Transverse colon (tissue), 4 donors: ENCODE results near the gene PRG3. TPM values are rescaled to one million over a fixed set of nuclear protein-coding genes. Genes with fewer than 3 reads are reported as not detected.

ENCODE experiments used
- DNase-seq: peaks from one replicate; pipeline ENCODE4 v3.0.0-alpha.2; 2019
- H3K27ac ChIP-seq, 4 donors: fragments of 200-600 bp; sonication (generic); 2 replicates each; pipeline ENCODE4 v1.5.1; 2016 to 2018; ENCODE audit warnings: inconsistent platforms in 4 of 4
- H3K27me3 ChIP-seq: fragments of 200-600 bp; sonication (generic); 2 replicates; pipeline ENCODE4 v1.5.1; 2017; ENCODE audit warnings: inconsistent platforms
- H3K36me3 ChIP-seq, 4 donors: fragments of 200-600 bp; sonication (generic); 2 replicates each; pipeline ENCODE4 v1.5.1; 2017 to 2019; ENCODE audit warnings: inconsistent platforms in 4 of 4
- H3K4me1 ChIP-seq, 4 donors: fragments of 200-600 bp; sonication (generic); 2 replicates each; pipeline ENCODE4 v1.5.1; 2017 to 2020; ENCODE audit warnings: inconsistent platforms in 4 of 4
- H3K4me3 ChIP-seq, 4 donors: fragments of 200-600 bp; sonication (generic); 1 replicate in 1 of 4; 2 replicates in 3 of 4; pipeline versions ENCODE4 v1.5.1 to v1.6.1; 2017 to 2019; ENCODE audit warnings: inconsistent platforms in 4 of 4
- H3K9me3 ChIP-seq, 2 donors: fragments of 200-600 bp; sonication (generic); 2 replicates each; pipeline ENCODE4 v1.5.1; 2017 to 2019; ENCODE audit warnings: inconsistent platforms in 2 of 2
- EP300 ChIP-seq: sonication (generic); formaldehyde crosslinking; IDR thresholded peaks from one replicate; pipeline ENCODE4 v1.6.1; 2017; ENCODE audit warnings: antibody characterized with exemption, low read depth
- POLR2A ChIP-seq: fragments of 450-650 bp; IDR thresholded peaks from one replicate; pipeline ENCODE4 v1.6.1; 2016; ENCODE audit warnings: antibody characterized with exemption, mild to moderate bottlenecking, moderate library complexity
- POLR2AphosphoS5 ChIP-seq, 3 donors: sonication (generic); formaldehyde crosslinking; IDR thresholded peaks; one replicate each; pipeline ENCODE4 v1.6.1; 2016; ENCODE audit warnings: antibody characterized with exemption in 3 of 3
- WGBS, 2 donors: methylation state at CpG; one replicate each; pipeline ENCODE4 v1.1.5; 2018; ENCODE audit warnings: low coverage in 1 of 2; 5-methylcytosine and 5-hydroxymethylcytosine counted together
- in situ Hi-C, 4 donors: fragments of 200-750 bp; cut with MboI; loops; one replicate each; pipeline versions ENCODE4 v1.15.0 to v1.15.1; 2017; ENCODE audit warnings: low sequenced_read_pairs in 3 of 4, low pct_ligation_motif_present in 1 of 4, low pct_unique_long_range_greater_than_20kb in 1 of 4
- intact Hi-C: fragments of 100-400 bp; cut with DNase I; formaldehyde crosslinking; loops from one replicate; pipeline ENCODE4 v1.15.1; 2023; ENCODE audit warnings: low total_unique reads
- total RNA-seq, 4 donors: library from RNA; depleted of rRNA; stranded (reverse); fragments of >200 nt; gene quantifications; one replicate each; pipeline ENCODE4 v1.1.0, GENCODE V29; 2016
- TF ChIP-seq, protein P1 (sequence below), 5 experiments: fragments of 200-600 bp in 3 of 5; fragments of 450-650 bp in 2 of 5; sonication (generic) in 3 of 5; IDR thresholded peaks; 1 replicate in 2 of 5; 2 replicates in 3 of 5; pipeline ENCODE4 v1.5.1; 2016 to 2017; ENCODE audit warnings: antibody characterized with exemption in 5 of 5, inconsistent platforms in 3 of 5, mild to moderate bottlenecking in 2 of 5, moderate library complexity in 1 of 5

The PRG3 gene
- total RNA-seq, 4 donors from 2014 or later, result not detected

DNA sequence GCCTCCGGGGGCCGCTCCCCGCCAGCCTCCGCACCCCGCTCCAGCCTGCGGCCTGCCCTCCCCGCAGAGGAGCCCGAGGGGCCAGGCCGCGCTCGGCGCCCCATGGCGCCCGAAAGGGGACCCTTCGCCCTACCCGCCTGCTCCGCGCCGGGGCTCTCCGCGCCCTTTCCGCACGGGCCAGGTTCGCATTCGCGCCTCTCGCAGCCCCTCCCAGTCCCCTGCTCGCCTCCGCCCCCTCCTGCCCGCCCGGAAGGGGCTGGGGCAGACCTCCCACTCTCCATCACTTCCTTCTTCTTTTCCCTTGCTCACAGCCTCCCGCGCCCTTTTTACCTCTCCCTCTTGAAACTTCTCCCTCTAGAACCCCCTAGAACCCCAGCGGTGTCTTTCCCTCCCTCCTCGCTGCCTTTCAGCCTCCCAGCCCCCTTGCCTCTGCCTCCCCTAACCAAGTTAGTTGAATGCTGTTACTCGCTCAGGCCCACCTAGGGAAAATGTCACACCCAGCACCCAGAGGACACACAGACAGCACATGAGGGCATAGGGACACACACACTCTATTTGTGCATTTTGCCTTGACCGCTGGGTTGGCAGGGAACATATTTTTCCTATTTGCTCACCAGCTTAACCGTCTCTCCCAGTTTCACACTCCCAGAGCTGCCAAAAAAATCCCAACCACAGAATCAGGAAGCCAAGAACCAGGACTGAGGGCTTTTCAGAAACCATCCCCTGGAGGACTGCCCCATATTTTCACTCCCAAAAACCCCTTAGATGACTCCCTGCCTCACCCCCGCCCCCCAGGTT is 46.2 kb upstream of the PRG3 start, which contains the start of gene SLC43A3:
Gene SLC43A3 (minus strand): TSS at position 193 of the 798 bp plus-strand sequence. CDS start 949 bp downstream, outside the sequence.
- 9 to 13% methylated on average over 7 to 36 of the region's 39 CpGs for WGBS, 2 donors
- TF ChIP-seq POLR2AphosphoS5 (IDR thresholded peaks at IDR 0.05) (peak in 2 of 3 donors; percentile 1 to 34), EP300 (no peak), POLR2A (peak; percentile 40)
- TF ChIP-seq, protein P1, sequence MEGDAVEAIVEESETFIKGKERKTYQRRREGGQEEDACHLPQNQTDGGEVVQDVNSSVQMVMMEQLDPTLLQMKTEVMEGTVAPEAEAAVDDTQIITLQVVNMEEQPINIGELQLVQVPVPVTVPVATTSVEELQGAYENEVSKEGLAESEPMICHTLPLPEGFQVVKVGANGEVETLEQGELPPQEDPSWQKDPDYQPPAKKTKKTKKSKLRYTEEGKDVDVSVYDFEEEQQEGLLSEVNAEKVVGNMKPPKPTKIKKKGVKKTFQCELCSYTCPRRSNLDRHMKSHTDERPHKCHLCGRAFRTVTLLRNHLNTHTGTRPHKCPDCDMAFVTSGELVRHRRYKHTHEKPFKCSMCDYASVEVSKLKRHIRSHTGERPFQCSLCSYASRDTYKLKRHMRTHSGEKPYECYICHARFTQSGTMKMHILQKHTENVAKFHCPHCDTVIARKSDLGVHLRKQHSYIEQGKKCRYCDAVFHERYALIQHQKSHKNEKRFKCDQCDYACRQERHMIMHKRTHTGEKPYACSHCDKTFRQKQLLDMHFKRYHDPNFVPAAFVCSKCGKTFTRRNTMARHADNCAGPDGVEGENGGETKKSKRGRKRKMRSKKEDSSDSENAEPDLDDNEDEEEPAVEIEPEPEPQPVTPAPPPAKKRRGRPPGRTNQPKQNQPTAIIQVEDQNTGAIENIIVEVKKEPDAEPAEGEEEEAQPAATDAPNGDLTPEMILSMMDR (IDR thresholded peaks at IDR 0.05), result no peak
- Histone ChIP-seq H3K4me1 (peaks cover 18 to 47% (median 29%) of the 10 kb centered on the region in 4 donors), H3K9me3 (no peaks in the 10 kb centered on the region), H3K27ac (peak within 1 kb of the TSS; percentile 86 to 94 (median 88)), H3K36me3 (no peaks in the 10 kb centered on the region), H3K27me3 (no peaks in the 10 kb centered on the region), H3K4me3 (peak within 1 kb of the TSS; percentile 29 to 59 (median 40))
- peak; percentile 66 for DNase-seq
- in situ Hi-C loops (no loop called here), intact Hi-C loops (no loop called here)

DNA sequence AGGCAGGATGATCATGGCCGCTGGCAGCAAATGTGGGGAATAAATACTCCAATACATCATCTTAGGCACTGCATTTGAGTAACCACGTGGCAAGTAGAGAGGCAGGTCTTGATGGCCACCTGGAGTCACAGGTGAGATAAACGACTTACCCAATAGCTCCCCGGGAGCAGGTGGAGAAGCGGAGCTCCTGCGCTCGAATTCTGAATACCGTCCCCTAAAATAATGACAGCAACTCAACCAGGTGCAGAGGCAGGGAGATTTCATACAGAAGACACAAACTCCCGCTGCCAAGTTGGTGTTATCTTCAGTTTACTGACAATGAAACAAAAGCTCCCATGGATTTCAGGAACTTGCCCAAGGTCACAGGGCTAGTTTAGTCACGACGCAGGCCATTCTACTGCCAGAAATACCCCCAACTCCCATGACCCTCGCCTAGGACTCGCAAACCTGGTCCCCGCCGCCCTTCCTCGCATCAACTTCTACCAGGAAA is 45.5 kb upstream of the PRG3 start:
- H3K27ac ChIP-seq, result peak overlapping the region; percentile 86 to 94 (median 88)
- intact Hi-C loops (no loop called here), in situ Hi-C loops (no loop called here)
- WGBS, 2 donors, result 21 to 25% methylated on average over 8 to 16 of the region's 16 CpGs
- peaks cover 18 to 47% (median 29%) of the 10 kb centered on the region in 4 donors for H3K4me1 ChIP-seq
- no peak for DNase-seq
- H3K4me3 ChIP-seq, result peak overlapping the region; percentile 29 to 59 (median 40)
- H3K27me3 ChIP-seq, result no peaks in the 10 kb centered on the region
- H3K36me3 ChIP-seq, result no peaks in the 10 kb centered on the region
- no peak for TF ChIP-seq POLR2AphosphoS5 (IDR thresholded peaks at IDR 0.05)
- TF ChIP-seq POLR2A, result no peak
- TF ChIP-seq, protein P1 (IDR thresholded peaks at IDR 0.05), result no peak
- no peak for TF ChIP-seq EP300
- H3K9me3 ChIP-seq, result no peaks in the 10 kb centered on the region

DNA sequence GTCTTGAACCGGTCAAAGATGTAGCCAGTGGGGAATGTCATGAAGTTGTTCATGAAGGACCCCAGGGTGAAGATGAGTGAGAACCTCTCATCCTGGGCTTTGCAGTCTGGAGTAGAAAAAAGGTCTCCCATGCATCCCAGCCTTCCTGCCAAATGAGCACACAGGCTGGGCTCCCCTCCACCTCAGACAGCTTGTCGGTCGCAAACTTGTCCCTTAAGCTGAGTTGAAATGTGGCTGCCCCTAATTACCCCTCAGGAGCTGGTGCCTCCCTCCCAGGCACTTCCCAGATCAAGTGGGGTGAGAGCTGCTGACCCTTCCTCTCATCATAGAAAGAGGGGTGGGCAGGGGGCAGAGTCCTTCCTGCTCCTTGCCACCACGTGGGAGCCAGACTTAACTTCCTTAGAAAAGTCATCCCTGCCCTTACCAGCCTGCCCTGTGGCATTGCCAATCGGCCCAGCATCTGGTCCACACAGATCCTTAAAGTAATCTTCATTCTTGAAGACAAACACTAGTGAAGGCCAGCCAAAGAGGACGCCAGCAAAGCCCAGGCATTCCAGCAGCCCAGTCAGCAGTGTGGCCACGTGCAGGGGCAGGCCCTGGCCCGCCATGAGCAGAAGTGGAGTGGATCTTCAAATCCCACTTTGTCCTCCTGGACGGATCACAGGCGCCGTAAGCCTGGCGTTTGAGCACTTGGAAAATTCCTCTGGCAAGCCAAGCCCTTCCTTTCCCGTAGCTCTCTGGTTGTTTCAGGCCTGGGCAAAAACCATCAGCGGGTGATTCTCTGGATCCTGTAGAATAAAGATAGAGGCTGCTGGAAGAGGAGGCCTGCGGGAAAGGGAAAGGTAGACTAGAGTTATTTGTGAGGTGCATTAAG is 44.9 kb upstream of the PRG3 start:
- Histone ChIP-seq H3K4me1 (peaks cover 18 to 47% (median 29%) of the 10 kb centered on the region in 4 donors), H3K27me3 (no peaks in the 10 kb centered on the region), H3K27ac (peak overlapping the region; percentile 86 to 94 (median 88)), H3K36me3 (no peaks in the 10 kb centered on the region), H3K4me3 (peak overlapping the region in 2 of 4 donors; percentile 38 to 59), H3K9me3 (no peaks in the 10 kb centered on the region)
- no peak for TF ChIP-seq EP300
- peak in 1 of 3 donors; percentile 44 for TF ChIP-seq POLR2AphosphoS5 (IDR thresholded peaks at IDR 0.05)
- TF ChIP-seq, protein P1 (IDR thresholded peaks at IDR 0.05), result no peak
- no peak for TF ChIP-seq POLR2A
- intact Hi-C loops (no loop called here), in situ Hi-C loops (no loop called here)
- DNase-seq, result peak; percentile 51
- 53 to 80% methylated on average over 1 to 15 of the region's 15 CpGs for WGBS, 2 donors
